MM.1S (cell line): ENCODE results near the gene CREB1.

Source experiments
- DNase-seq: peaks from one replicate; pipeline ENCODE4 v3.0.0-alpha.2; 2015
- H2AFZ ChIP-seq: fragments of 300-600 bp; sonication (generic); 2 replicates; pipeline ENCODE4 v1.6.0; 2016; ENCODE audit warnings: antibody characterized with exemption, low read length
- H3F3A ChIP-seq: fragments of 300-600 bp; sonication (generic); 2 replicates; pipeline ENCODE4 v1.6.1; 2016; ENCODE audit warnings: mild to moderate bottlenecking, antibody characterized with exemption, low read length, moderate library complexity, mixed read lengths; ENCODE audit not compliant: insufficient read depth
- H3K27ac ChIP-seq: fragments of 300-600 bp; sonication (generic); 2 replicates; pipeline ENCODE4 v1.5.1; 2016; ENCODE audit warnings: mild to moderate bottlenecking, low read length
- H3K27me3 ChIP-seq: fragments of 300-600 bp; sonication (generic); replicated peaks from 2 replicates; pipeline ENCODE4 v1.6.0; 2016; ENCODE audit warnings: low read length; ENCODE audit not compliant: insufficient read depth
- H3K36me3 ChIP-seq: fragments of 300-600 bp; sonication (generic); replicated peaks from 2 replicates; pipeline ENCODE4 v1.6.1; 2016; ENCODE audit warnings: mild to moderate bottlenecking, low read length, mixed read lengths; ENCODE audit not compliant: insufficient read depth
- H3K4me1 ChIP-seq: fragments of 300-600 bp; sonication (generic); 2 replicates; pipeline ENCODE4 v1.6.1; 2016; ENCODE audit warnings: low read length, mixed read lengths
- H3K4me2 ChIP-seq: fragments of 300-600 bp; sonication (generic); 2 replicates; pipeline ENCODE4 v1.6.0; 2016; ENCODE audit warnings: low read depth, low read length
- H3K4me3 ChIP-seq: fragments of 300-600 bp; sonication (generic); 2 replicates; pipeline ENCODE4 v1.5.1; 2016; ENCODE audit warnings: low read length, mixed read lengths
- H3K79me2 ChIP-seq: fragments of 300-600 bp; sonication (generic); 2 replicates; pipeline ENCODE4 v1.6.1; 2016; ENCODE audit warnings: mixed run types, low read length, mixed read lengths
- H3K9ac ChIP-seq: fragments of 300-600 bp; sonication (generic); 2 replicates; pipeline ENCODE4 v1.6.1; 2016; ENCODE audit warnings: low read length, mixed read lengths
- H3K9me2 ChIP-seq: fragments of 300-600 bp; sonication (generic); replicated peaks from 2 replicates; pipeline ENCODE4 v1.6.1; 2016; ENCODE audit warnings: mild to moderate bottlenecking, low read length, mixed read lengths; ENCODE audit not compliant: insufficient read depth
- H3K9me3 ChIP-seq: fragments of 300-600 bp; sonication (generic); replicated peaks from 2 replicates; pipeline ENCODE4 v1.6.1; 2016; ENCODE audit warnings: mild to moderate bottlenecking, low read length, mixed read lengths; ENCODE audit not compliant: insufficient read depth
- H4K20me1 ChIP-seq: fragments of 300-600 bp; sonication (generic); 2 replicates; pipeline ENCODE4 v1.6.1; 2016; ENCODE audit warnings: mild to moderate bottlenecking, low read length, moderate library complexity, mixed read lengths; ENCODE audit not compliant: insufficient read depth
- CTCF ChIP-seq: fragments of 300-600 bp; sonication (generic); IDR thresholded peaks from 2 replicates; pipeline ENCODE4 v1.5.1; 2016; ENCODE audit warnings: antibody characterized with exemption, low read length, mixed read lengths
- EZH2 ChIP-seq: fragments of 300-600 bp; sonication (generic); optimal IDR thresholded peaks from 2 replicates; pipeline ENCODE3; 2017; ENCODE audit warnings: low read depth, mild to moderate bottlenecking, antibody characterized with exemption, low read length, mixed read lengths
- EZH2phosphoT487 ChIP-seq: fragments of 300-600 bp; sonication (generic); IDR thresholded peaks from 2 replicates; pipeline ENCODE4 v1.6.1; 2018; ENCODE audit warnings: antibody characterized with exemption, low read length

CREB1 gene

GRCh38 chr2:207558079-207558491, 28.3 kb downstream of the CREB1 start:
- Histone ChIP-seq H2AFZ (no peak overlapping the region), H3K27ac (no peak overlapping the region), H3K27me3 (no peaks in the 10 kb centered on the region), H3K36me3 (0 out of 2 replicates have a peak, but pooled peaks cover 6% of the 10 kb centered on the region), H4K20me1 (no peaks in the 10 kb centered on the region; the same call in 1 of the 2 replicates), H3K9ac (no peak overlapping the region), H3F3A (no peaks in the 10 kb centered on the region), H3K4me2 (no peak overlapping the region), H3K4me3 (no peak overlapping the region), H3K9me2 (no peaks in the 10 kb centered on the region), H3K4me1 (no peaks in the 10 kb centered on the region), H3K79me2 (peaks cover 8% of the 10 kb centered on the region), H3K9me3 (no peaks in the 10 kb centered on the region)
- TF ChIP-seq EZH2phosphoT487 (no peak), CTCF (no peak), EZH2 (no peak)
- no peak for DNase-seq

- Histone ChIP-seq H3K9me2 (no peaks in the 10 kb centered on the region), H3K4me3 (no peak overlapping the region), H3K9me3 (no peaks in the 10 kb centered on the region), H3F3A (no peaks in the 10 kb centered on the region), H3K79me2 (no peaks in the 10 kb centered on the region), H3K9ac (no peak overlapping the region), H3K4me1 (no peaks in the 10 kb centered on the region), H3K27ac (no peak overlapping the region), H3K36me3 (0 out of 2 replicates have a peak, but pooled peaks cover 6% of the 10 kb centered on the region), H3K4me2 (no peak overlapping the region), H2AFZ (no peak overlapping the region), H4K20me1 (no peaks in the 10 kb centered on the region), H3K27me3 (no peaks in the 10 kb centered on the region)
- no peak for DNase-seq
- no peak for TF ChIP-seq EZH2phosphoT487
- no peak for TF ChIP-seq CTCF
- no peak for TF ChIP-seq EZH2
Observed at GRCh38 chr2:207561386-207562080, 31.8 kb downstream of the CREB1 start.

- H2AFZ ChIP-seq, result no peak overlapping the region
- H3F3A ChIP-seq, result no peaks in the 10 kb centered on the region
- H3K4me2 ChIP-seq, result no peak overlapping the region
- no peak for DNase-seq
- H3K9ac ChIP-seq, result no peak overlapping the region
- H3K36me3 ChIP-seq, result peaks cover 7% of the 10 kb centered on the region; the same call in 1 of the 2 replicates
- no peak overlapping the region for H3K27ac ChIP-seq
- no peaks in the 10 kb centered on the region for H3K27me3 ChIP-seq
- no peak overlapping the region for H3K4me3 ChIP-seq
- H3K9me3 ChIP-seq, result no peaks in the 10 kb centered on the region
- H3K79me2 ChIP-seq, result no peaks in the 10 kb centered on the region
- no peaks in the 10 kb centered on the region for H4K20me1 ChIP-seq
- TF ChIP-seq CTCF (no peak), EZH2phosphoT487 (no peak), EZH2 (no peak)
- no peaks in the 10 kb centered on the region for H3K9me2 ChIP-seq
- H3K4me1 ChIP-seq, result no peaks in the 10 kb centered on the region
Observed at GRCh38 chr2:207565736-207566500, 36.2 kb downstream of the CREB1 start.
